Subcutaneous abdominal adipose tissue (tissue), 5 donors: Measurements from ENCODE around the gene DNAH17.

Source experiments
- H3K27ac ChIP-seq: one replicate; pipeline ENCODE4 v1.7.0; 2013; ENCODE audit warnings: low read depth, mild to moderate bottlenecking, inconsistent platforms, low read length, moderate library complexity
- H3K27me3 ChIP-seq, 5 donors: one replicate each; pipeline ENCODE4 v1.7.0; 2013; ENCODE audit warnings: low read length in 5 of 5, inconsistent platforms in 1 of 5; ENCODE audit not compliant: control insufficient read depth in 5 of 5, insufficient read depth in 4 of 5
- H3K36me3 ChIP-seq, 5 donors: one replicate each; pipeline ENCODE4 v1.7.0; 2013; ENCODE audit warnings: low read length in 5 of 5; ENCODE audit not compliant: control insufficient read depth in 5 of 5, insufficient read depth in 5 of 5
- H3K4me1 ChIP-seq, 5 donors: one replicate each; pipeline ENCODE4 v1.7.0; 2013; ENCODE audit warnings: low read length in 5 of 5, mild to moderate bottlenecking in 3 of 5, moderate library complexity in 1 of 5; ENCODE audit not compliant: control insufficient read depth in 5 of 5, insufficient read depth in 5 of 5
- H3K4me3 ChIP-seq, 5 donors: one replicate each; pipeline ENCODE4 v1.7.0; 2013; ENCODE audit warnings: low read length in 5 of 5, low read depth in 1 of 5
- H3K9ac ChIP-seq, 5 donors: one replicate each; pipeline ENCODE4 v1.7.0; 2013; ENCODE audit warnings: low read length in 5 of 5, mild to moderate bottlenecking in 4 of 5, moderate library complexity in 3 of 5
- H3K9me3 ChIP-seq, 5 donors: one replicate each; pipeline ENCODE4 v1.7.0; 2013; ENCODE audit warnings: low read length in 5 of 5; ENCODE audit not compliant: control insufficient read depth in 5 of 5
- donor health status: healthy.
- donor health status: healthy.
- donor health status: healthy.
- donor health status: healthy.
- donor health status: healthy.

Gene DNAH17

GRCh38 chr17:78437508-78438169 is 139.6 kb downstream of the DNAH17 start:
- Histone ChIP-seq H3K4me1 (peaks cover 0 to 17% (median 10%) of the 10 kb centered on the region in 5 donors), H3K27ac (no peak overlapping the region), H3K36me3 (no peaks in the 10 kb centered on the region)

DNA sequence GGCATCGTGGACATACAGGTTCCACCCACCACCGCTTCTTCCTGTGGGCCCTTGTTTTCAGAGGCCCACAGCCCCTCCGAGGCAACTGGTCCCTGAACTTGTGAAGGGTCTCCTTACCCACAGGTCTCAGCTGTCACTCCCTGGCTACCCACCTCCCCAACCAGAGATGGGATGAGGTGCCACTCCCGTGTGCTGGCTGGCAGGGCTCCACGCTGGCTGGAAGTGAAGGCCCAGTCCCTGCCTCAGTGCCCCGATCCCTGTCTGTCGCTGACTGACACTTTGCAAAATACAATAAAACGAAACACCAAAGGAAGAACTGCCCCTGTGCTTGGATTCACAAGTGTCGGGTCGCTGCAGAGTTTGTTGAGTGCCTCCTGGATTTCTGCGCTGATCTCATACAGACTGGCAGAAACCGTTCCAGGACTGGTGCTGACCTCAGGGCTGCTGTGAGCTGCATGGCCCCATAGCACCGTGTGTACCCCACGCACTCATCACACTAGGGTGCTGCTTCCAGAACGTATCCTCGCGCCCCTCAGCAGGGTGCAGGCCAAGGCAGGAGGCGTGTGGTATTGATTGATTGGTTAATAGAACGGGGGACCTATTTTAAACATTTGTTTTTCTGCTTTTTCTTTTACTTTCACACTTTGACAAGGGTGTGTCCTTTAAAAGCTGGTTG is 141.7 kb downstream of the DNAH17 start:
- H3K9ac ChIP-seq = no peak overlapping the region
- no peaks in the 10 kb centered on the region for H3K36me3 ChIP-seq
- H3K4me3 ChIP-seq = no peak overlapping the region
- H3K9me3 ChIP-seq = no peaks in the 10 kb centered on the region
- H3K4me1 ChIP-seq = peaks cover 0 to 18% (median 11%) of the 10 kb centered on the region in 5 donors
- no peak overlapping the region for H3K27ac ChIP-seq
- peaks cover 0 to 10% (median 0%) of the 10 kb centered on the region in 5 donors for H3K27me3 ChIP-seq

More at GRCh38 chr17:78437508-78438169, 139.6 kb downstream of the DNAH17 start:
- Histone ChIP-seq H3K9ac (no peak overlapping the region), H3K9me3 (no peaks in the 10 kb centered on the region), H3K27me3 (peaks cover 0 to 10% (median 0%) of the 10 kb centered on the region in 5 donors), H3K4me3 (no peak overlapping the region)

DNA sequence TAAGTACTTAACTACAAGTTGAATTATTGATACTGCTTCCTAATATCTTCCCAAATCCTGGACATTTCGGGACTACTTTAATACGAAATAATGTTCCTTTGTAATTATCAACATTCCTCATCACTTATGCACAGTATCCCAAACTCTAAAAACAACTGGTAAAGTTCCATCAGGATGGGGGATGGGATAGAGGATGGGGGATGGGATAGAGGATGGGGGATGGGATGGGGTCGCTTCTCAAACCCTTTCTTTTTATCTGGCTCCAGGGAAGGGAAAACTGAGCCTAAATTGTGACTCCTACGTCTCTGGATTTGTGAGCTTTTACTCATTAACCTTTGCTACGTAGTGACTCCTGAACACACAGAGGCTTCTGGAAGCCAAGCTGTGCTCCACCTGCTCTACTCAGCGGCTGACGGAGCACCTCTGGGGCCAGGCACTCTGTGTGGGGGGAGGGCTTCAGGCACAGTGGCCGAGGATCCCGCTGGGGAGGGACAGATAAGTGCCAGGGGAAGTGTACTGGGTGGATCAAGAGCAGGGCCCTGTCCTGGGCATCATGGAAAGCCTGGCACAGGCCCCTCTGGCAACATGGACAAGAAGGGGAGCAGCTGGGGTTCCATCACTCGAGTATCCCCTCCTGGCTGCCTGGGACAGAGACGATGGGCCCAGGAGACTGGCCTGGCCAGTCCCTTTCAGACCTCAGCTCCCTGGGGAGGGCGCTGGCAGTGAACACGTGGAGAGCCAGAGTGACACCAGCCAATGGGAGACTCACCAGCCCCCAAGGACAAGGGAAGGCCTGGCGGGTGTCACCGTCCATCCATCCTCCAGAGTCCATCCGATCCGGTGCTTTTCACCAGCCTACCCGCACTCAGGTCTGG is 142.5 kb downstream of the DNAH17 start:
- Histone ChIP-seq H3K4me3 (no peak overlapping the region), H3K4me1 (peaks cover 0 to 18% (median 11%) of the 10 kb centered on the region in 5 donors), H3K27me3 (peaks cover 0 to 10% (median 0%) of the 10 kb centered on the region in 5 donors), H3K9me3 (no peaks in the 10 kb centered on the region), H3K9ac (no peak overlapping the region), H3K27ac (no peak overlapping the region), H3K36me3 (peaks cover 0 to 7% (median 1%) of the 10 kb centered on the region in 5 donors)

- peaks cover 0 to 15% (median 10%) of the 10 kb centered on the region in 5 donors for H3K36me3 ChIP-seq
- no peak overlapping the region for H3K27ac ChIP-seq
These were observed 143.3 kb downstream of the DNAH17 start for GRCh38 chr17:78433780-78434335.

GRCh38 chr17:78433013-78433727 is 144.0 kb downstream of the DNAH17 start:
- H3K27ac ChIP-seq = no peak overlapping the region
- no peaks in the 10 kb centered on the region for H3K9me3 ChIP-seq
- no peak overlapping the region for H3K4me3 ChIP-seq
- H3K27me3 ChIP-seq = peaks cover 0 to 10% (median 0%) of the 10 kb centered on the region in 5 donors
- H3K9ac ChIP-seq = no peak overlapping the region
- peaks cover 0 to 20% (median 14%) of the 10 kb centered on the region in 5 donors for H3K36me3 ChIP-seq
- H3K4me1 ChIP-seq = peaks cover 4 to 26% (median 21%) of the 10 kb centered on the region in 5 donors

More at GRCh38 chr17:78433780-78434335, 143.3 kb downstream of the DNAH17 start:
- H3K27me3 ChIP-seq = peaks cover 0 to 10% (median 0%) of the 10 kb centered on the region in 5 donors
- no peak overlapping the region for H3K4me3 ChIP-seq
- no peaks in the 10 kb centered on the region for H3K9me3 ChIP-seq
- peaks cover 4 to 20% (median 15%) of the 10 kb centered on the region in 5 donors for H3K4me1 ChIP-seq
- no peak overlapping the region for H3K9ac ChIP-seq

DNA sequence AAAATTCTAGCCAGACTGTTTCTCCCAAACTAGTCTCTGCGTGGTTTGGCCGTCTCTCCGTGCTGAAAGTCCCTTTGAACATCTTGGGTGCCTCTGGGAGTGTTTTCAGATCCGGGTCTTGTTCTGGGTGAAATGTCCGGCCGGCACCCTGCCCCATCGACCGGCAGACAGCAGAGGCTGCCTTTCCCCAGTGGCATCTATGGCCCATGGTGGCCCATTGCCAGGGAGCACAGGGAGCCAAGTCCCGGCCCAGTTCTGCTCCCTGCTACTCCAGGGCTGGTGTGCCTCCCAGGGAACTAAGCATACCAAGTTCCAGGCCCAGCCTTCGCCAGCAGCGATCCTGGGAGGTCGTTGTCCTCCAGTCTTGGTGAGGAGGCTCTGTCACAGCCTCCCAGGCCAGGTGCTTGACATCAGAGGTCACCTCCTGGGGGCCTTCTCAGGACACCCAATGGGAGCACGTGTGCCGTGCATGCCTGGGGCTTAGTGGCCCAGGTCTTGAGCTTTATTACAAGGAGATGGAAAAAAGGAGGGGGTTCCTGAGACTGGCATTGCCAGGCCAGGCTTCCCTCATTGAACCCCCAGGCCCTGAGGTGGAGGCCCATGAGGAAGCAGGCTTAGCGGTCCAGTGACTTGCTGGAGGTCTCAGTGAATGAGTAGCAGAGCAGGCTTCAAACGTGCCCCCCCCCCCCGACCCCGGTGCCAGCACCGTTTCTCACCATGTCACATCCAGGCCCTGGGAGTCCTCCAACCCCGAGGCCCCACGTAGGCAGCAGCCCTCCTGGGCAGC is 144.8 kb downstream of the DNAH17 start:
- H3K4me1 ChIP-seq = peaks cover 4 to 26% (median 22%) of the 10 kb centered on the region in 5 donors
- H3K27me3 ChIP-seq = peaks cover 0 to 6% (median 0%) of the 10 kb centered on the region in 5 donors
- H3K27ac ChIP-seq = no peak overlapping the region
- H3K9ac ChIP-seq = no peak overlapping the region
- peaks cover 0 to 26% (median 18%) of the 10 kb centered on the region in 5 donors for H3K36me3 ChIP-seq
- H3K9me3 ChIP-seq = no peaks in the 10 kb centered on the region
- no peak overlapping the region for H3K4me3 ChIP-seq

DNA sequence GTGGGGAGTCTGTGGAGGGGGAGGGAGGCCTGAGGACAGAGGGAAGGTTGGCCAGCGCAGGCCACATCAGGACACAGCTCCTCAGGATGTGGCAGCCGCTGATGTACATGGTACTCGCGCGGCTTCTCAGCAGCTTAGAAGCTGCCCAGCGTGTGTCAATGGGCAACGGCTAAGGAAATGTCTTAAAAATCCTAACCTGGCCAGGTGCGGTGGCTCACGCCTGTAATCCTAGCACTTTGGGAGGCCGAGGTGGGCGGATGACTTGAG is 145.6 kb downstream of the DNAH17 start:
- Histone ChIP-seq H3K36me3 (peaks cover 0 to 34% (median 26%) of the 10 kb centered on the region in 5 donors), H3K9me3 (no peaks in the 10 kb centered on the region)

DNA sequence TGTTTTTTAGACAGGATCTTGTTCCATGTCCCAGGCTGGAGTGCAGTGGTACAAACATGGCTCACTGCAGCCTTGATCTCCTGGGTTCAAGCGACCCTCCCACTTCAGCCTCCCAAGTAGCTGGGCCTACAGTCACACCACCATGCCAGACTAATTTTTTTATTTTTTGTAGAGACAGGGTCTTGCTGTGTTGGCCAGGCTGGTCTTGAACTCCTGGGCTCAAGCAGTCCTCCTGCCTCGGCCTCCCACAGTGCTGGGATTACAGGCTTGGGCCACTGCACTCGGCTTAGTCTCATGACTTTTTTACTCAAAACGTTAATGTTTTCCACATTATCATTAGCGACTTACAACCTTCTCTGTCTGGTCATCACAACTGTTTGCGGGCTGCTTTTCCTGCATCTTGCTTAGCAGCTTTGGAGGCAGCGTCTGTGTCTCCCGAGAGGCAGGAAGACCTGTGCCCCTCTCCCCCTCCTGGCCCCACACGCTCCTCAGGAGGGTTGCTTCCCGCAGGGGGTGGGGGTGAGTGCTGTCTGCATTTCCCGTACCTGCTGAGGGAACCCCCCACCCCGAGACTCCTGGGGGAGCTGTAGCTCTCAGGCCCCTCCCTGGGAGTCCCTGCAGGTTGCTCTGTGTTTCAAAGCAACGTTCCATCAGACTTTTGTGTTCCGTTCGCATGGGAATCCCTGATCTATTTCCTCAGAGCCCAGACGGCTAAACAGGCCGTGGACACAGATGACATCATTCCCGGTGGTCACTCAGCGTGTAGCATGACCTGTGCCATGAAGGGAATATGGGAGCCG is 146.1 kb downstream of the DNAH17 start:
- H3K9me3 ChIP-seq = no peaks in the 10 kb centered on the region
- no peaks in the 10 kb centered on the region for H3K27me3 ChIP-seq
- no peak overlapping the region for H3K27ac ChIP-seq
- peaks cover 6 to 30% (median 24%) of the 10 kb centered on the region in 5 donors for H3K4me1 ChIP-seq
- H3K36me3 ChIP-seq = peaks cover 0 to 39% (median 32%) of the 10 kb centered on the region in 5 donors
- no peak overlapping the region for H3K4me3 ChIP-seq
- H3K9ac ChIP-seq = no peak overlapping the region

More for the DNA sequence above, 145.6 kb downstream of the DNAH17 start:
- Histone ChIP-seq H3K27ac (no peak overlapping the region), H3K27me3 (no peaks in the 10 kb centered on the region), H3K9ac (no peak overlapping the region), H3K4me3 (no peak overlapping the region), H3K4me1 (peaks cover 4 to 26% (median 22%) of the 10 kb centered on the region in 5 donors)
